GM18499 (cell line): Measurements from ENCODE around the gene CKAP5.
"Not testable (repeated sequence)": the region's sequence is repeated elsewhere in the genome, so short reads cannot be mapped to it uniquely, and the experiment has no call there.

ENCODE experiments used
- ATAC-seq: cut with Tn5 transposase; IDR thresholded peaks from one replicate; pipeline ENCODE4 v1.9.1; 2021; ENCODE audit warnings: moderate number of reproducible peaks; ENCODE audit not compliant: insufficient read depth, unreplicated experiment

CKAP5 gene

GRCh38 chr11:46731545-46731944 lies 114.5 kb downstream of the CKAP5 start:
- ATAC-seq, result no peak

- no peak for ATAC-seq
These were observed 116.7 kb downstream of the CKAP5 start for GRCh38 chr11:46729110-46730027.

DNA sequence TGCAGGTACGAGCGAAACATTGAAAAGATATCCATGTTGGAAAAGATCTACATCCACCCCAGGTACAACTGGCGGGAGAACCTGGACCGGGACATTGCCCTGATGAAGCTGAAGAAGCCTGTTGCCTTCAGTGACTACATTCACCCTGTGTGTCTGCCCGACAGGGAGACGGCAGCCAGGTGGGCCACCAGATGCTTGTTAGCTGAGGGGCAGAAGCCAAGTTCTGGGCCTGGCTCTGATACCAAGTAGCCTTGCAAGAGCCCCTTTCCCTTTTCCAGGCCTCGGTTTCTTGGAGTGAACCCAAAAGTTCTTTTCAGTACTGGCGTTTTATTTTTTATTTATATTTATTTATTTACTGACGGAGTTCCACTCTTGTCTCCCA lies 117.4 kb downstream of the CKAP5 start:
- no peak for ATAC-seq

DNA sequence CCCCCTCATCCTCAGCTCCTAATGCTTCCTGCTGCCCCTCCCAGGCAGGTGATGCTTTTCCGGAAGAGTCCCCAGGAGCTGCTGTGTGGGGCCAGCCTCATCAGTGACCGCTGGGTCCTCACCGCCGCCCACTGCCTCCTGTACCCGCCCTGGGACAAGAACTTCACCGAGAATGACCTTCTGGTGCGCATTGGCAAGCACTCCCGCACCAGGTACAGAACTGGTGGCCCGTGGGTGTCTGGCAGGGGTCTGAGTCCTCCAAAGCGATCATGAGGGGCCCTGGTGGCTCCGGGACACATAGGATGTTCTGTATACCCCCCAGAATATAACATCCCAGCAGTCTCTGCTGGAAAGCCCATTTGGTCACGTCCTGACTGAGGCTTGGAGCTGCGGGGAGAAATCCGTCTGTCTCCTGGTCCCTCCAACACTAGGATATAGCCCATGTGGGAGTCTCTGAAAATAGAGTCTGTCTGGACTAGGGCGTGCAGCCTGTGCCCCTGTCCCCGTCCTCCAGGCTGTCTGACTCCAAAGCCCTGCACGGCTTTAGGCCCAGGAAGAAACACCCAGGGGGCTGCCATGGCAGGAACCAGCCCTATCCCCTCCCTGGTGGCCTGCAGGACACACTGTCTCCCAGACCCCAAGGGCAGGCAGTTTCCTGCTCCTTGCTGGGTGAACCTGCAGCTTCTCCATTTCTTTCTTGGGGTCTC lies 118.0 kb downstream of the CKAP5 start:
- ATAC-seq, result no peak

- ATAC-seq, result no peak
These were observed 119.7 kb downstream of the CKAP5 start for GRCh38 chr11:46726206-46726862.

DNA sequence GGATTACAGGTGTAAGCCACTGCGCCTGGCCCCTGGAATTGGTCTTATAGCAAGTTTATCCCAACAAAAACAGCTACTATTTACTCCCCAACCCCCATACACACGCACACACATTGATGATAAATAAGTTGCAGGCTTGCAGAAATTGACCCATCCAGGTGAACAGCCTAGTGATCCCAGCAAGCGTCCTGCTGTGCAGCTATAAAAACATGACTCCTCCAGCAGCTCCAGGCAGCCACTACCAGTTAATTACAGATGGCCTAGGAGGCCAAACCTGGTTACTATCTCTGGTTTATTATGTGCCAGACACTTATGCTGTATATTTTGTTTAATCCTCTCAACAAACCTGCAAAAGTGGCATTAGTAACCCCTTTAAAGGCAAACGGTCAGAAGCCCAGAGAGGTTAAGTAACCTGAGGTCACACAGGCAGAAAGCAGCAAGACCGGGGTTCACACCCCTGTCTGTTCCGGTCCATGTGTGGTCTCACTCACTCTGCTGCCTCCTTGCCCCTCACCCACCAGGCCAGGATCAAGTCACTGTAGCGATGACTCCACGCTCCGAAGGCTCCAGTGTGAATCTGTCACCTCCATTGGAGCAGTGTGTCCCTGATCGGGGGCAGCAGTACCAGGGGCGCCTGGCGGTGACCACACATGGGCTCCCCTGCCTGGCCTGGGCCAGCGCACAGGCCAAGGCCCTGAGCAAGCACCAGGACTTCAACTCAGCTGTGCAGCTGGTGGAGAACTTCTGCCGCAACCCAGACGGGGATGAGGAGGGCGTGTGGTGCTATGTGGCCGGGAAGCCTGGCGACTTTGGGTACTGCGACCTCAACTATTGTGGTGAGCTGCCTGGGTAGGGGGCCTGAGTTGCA lies 120.5 kb downstream of the CKAP5 start:
- ATAC-seq, result no peak

DNA sequence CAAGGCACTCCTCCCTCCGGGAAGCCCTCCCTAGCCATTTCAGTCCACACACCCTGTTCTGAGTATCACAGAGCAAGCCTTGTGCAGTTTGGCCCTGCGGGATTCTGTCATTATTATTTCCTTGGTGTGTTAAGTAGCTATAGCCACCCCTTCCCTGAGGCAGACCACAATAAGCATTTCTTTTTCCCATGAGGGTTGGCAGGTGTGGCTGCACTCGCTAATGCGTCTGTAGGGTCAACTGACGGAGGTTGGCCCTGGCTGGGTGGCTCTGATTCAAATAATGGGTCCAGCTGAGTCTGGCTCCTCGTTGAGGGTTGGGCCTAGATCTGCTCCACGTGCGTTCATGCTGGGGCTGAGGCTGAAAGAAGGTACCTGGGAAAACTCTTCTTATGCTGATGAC lies 122.0 kb downstream of the CKAP5 start:
- ATAC-seq, result no peak

DNA sequence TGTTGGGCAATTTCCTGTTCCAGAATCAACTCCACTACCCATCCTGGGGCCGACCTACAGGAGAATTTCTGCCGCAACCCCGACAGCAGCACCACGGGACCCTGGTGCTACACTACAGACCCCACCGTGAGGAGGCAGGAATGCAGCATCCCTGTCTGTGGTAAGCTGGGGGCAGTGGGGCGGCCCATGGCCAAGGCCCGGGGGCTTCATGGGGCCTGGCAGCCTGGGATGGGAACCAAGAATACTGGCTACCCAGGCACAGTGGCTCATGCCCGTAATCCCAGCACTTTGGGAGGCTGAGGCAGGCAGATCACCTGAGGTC lies 122.8 kb downstream of the CKAP5 start:
- no peak for ATAC-seq

- no peak for ATAC-seq
These were observed 123.3 kb downstream of the CKAP5 start for GRCh38 chr11:46722566-46723358.

- no peak for ATAC-seq
These were observed 124.8 kb downstream of the CKAP5 start for GRCh38 chr11:46721286-46721685.

- no peak for ATAC-seq
These were observed 126.4 kb downstream of the CKAP5 start for GRCh38 chr11:46719543-46720218.

GRCh38 chr11:46719048-46719542 lies 127.0 kb downstream of the CKAP5 start, which contains the start of gene F2:
Gene F2 (plus strand): TSS chr11:46719213. CDS start chr11:46719236, 23 bp downstream.
- ATAC-seq, result no peak

- no peak for ATAC-seq
These were observed 127.7 kb downstream of the CKAP5 start for GRCh38 chr11:46718155-46719019.

- ATAC-seq, result not testable (repeated sequence)
These were observed 128.3 kb downstream of the CKAP5 start for GRCh38 chr11:46717825-46718154.

DNA sequence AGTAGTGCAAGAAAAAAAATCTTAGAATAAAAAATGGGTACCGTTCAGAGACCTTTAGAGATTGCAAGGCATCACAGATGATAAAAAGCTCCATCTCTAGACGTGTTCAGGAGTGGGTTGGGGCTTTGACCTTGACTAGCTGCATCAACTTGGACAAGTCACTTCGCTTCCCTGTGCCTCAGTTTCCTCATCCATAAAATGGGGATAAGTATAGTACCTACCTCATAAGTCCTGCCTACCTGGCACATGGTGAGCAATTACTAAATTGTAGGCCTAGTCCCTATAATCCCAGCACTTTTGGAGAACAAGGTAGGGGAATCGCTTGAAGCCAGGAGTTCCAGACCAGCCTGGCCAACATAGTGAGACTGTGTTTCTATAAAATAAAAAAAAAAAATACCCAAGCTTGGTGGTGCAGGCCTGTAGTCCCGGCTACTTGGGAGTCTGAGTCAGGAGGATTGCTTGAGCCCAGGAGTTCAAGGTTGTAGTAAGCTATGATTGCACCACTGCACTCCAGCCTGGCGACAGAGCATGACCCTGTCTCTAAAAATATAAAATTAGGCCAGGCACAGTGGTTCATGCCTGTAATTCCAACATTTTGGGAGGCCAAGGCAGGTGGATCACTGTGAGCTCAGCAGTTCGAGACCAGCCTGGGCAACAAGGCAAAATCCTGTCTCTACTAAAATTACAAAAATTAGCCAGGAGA lies 133.1 kb downstream of the CKAP5 start:
- ATAC-seq, result no peak

- ATAC-seq, result no peak
These were observed 134.8 kb downstream of the CKAP5 start for GRCh38 chr11:46711303-46711702.

DNA sequence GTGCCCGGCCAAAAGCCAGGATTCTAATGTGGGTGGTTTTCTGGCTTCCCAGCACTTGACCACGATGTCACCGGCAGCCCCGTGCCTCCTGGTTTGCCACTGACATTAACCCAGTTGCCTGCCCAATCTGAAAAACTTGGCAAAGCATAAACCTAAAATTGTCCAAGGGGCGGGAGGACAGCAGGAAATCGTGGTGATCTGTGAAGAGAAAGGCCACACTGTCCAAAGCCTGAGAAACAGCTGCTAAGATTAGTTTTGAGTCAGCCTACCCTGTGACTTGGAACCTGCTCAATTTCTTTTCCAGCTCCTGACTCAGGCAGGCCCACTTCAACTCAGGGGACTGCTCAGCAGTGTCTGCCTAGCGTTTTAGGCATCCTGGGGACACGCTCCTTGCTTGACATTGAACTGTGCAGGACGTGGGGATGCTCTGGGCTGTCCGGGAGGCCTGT lies 135.2 kb downstream of the CKAP5 start:
- ATAC-seq, result no peak
